H1 (cell line): ENCODE measurements around the gene SLC22A23. TPM values are rescaled to one million over a fixed set of nuclear protein-coding genes. Genes with fewer than 3 reads are reported as not detected.

Source experiments
- CTBP2 ChIP-seq: IDR thresholded peaks from 2 replicates; pipeline ENCODE4 v1.7.0; 2011; ENCODE audit warnings: borderline replicate concordance, mild to moderate bottlenecking, moderate library complexity, mixed read lengths, low read length; ENCODE audit not compliant: insufficient read depth, insufficient read length
- MAX ChIP-seq: IDR thresholded peaks from 2 replicates; pipeline ENCODE4 v1.6.1; 2012; ENCODE audit warnings: inconsistent platforms
- NANOG ChIP-seq: IDR thresholded peaks from 2 replicates; pipeline ENCODE4 v1.6.1; 2011; ENCODE audit warnings: low read length, low read depth, mild to moderate bottlenecking, inconsistent platforms; ENCODE audit not compliant: insufficient read depth, poor library complexity, severe bottlenecking
- SP4 ChIP-seq: IDR thresholded peaks from 2 replicates; pipeline ENCODE4 v1.6.1; 2012; ENCODE audit warnings: low read length, inconsistent platforms
- SRF ChIP-seq: IDR thresholded peaks from 2 replicates; pipeline ENCODE4 v1.6.1; 2011; ENCODE audit warnings: mild to moderate bottlenecking, low read depth, low read length, moderate library complexity
- polyA plus RNA-seq, 7 experiments: library from polyadenylated mRNA; depleted of rRNA in 3 of 7; stranded (reverse) in 5 of 7; unstranded in 2 of 7; fragments of >200 nt in 5 of 7; fragments of 200-250 nt in 2 of 7; gene quantifications; 1 replicate in 5 of 7; 2 replicates in 1 of 7; 4 replicates in 1 of 7; pipeline versions ENCODE4 v1.2.1 to v1.2.3, GENCODE V29; 2011 to 2013; ENCODE audit warnings: missing spikeins in 2 of 7, mixed read lengths in 2 of 7
- total RNA-seq: library from RNA; stranded (reverse); fragmentation: NEBNext Ultra II Directional; extraction: Animal tissue kit (Norgen Biotek cat#: 25700); gene quantifications from 2 replicates; pipeline ENCODE4 v1.2.1, GENCODE V29; 2021

The SLC22A23 gene
- total and polyA plus RNA-seq, 2 of the 8 experiments (the other 6 are each of a cell fraction or from before 2014, with no cell fraction given) = 9.9 to 38.4 TPM

- no peak for TF ChIP-seq SP4
- TF ChIP-seq NANOG = no peak
- TF ChIP-seq CTBP2 = no peak
- no peak for TF ChIP-seq MAX
- TF ChIP-seq SRF = no peak
These were observed 43.9 kb downstream of the SLC22A23 start (continued) for GRCh38 chr6:3412779-3413500.
